H1 (cell line): ENCODE measurements around the gene ZNF764. TPM values are rescaled to one million over a fixed set of nuclear protein-coding genes. Genes with fewer than 3 reads are reported as not detected.

ENCODE experiments used
- CBX8 ChIP-seq: fragments of 300-800, 300-1000 bp; sonication (generic); IDR thresholded peaks from 2 replicates; pipeline ENCODE4 v1.7.1; 2016; ENCODE audit warnings: low read depth, low read length, borderline replicate concordance
- CEBPB ChIP-seq: IDR thresholded peaks from 2 replicates; pipeline ENCODE4 v1.6.1; 2012; ENCODE audit warnings: low read depth, low read length
- CHD7 ChIP-seq: fragments of 300-600 bp; sonication (generic); IDR thresholded peaks from 2 replicates; pipeline ENCODE4 v1.7.1; 2012; ENCODE audit warnings: low read length, moderate library complexity, mild to moderate bottlenecking, inconsistent platforms; ENCODE audit not compliant: insufficient replicate concordance
- E2F6 ChIP-seq: IDR thresholded peaks from 2 replicates; pipeline ENCODE4 v1.6.1; 2012; ENCODE audit warnings: inconsistent platforms
- FOSL1 ChIP-seq: IDR thresholded peaks from 2 replicates; pipeline ENCODE4 v1.6.1; 2011; ENCODE audit warnings: mild to moderate bottlenecking, low read depth, low read length, moderate library complexity; ENCODE audit not compliant: insufficient read depth
- GABPA ChIP-seq: IDR thresholded peaks from 2 replicates; pipeline ENCODE4 v1.6.1; 2011; ENCODE audit warnings: mild to moderate bottlenecking, low read length, moderate library complexity, borderline replicate concordance; ENCODE audit not compliant: insufficient read depth
- MAFK ChIP-seq: IDR thresholded peaks from 2 replicates; pipeline ENCODE4 v1.6.1; 2012; ENCODE audit warnings: low read depth, mild to moderate bottlenecking, improper control_type of control experiment, low read length
- POLR2AphosphoS5 ChIP-seq: IDR thresholded peaks from 2 replicates; pipeline ENCODE4 v1.6.1; 2011; ENCODE audit warnings: low read depth, low read length
- RAD21 ChIP-seq, 2 experiments: IDR thresholded peaks in 1 of 2; conservative IDR thresholded peaks in 1 of 2; 2 replicates each; pipeline ENCODE4 v1.6.1; 2011; ENCODE audit warnings: low read depth in 2 of 2, low read length in 2 of 2, improper control_type of control experiment in 1 of 2, inconsistent platforms in 1 of 2, mild to moderate bottlenecking in 1 of 2, moderate library complexity in 1 of 2
- RFX5 ChIP-seq: IDR thresholded peaks from 2 replicates; pipeline ENCODE4 v1.6.1; 2011; ENCODE audit warnings: low read depth, low read length, improper control_type of control experiment, borderline replicate concordance
- YY1 ChIP-seq: IDR thresholded peaks from 2 replicates; pipeline ENCODE4 v1.6.1; 2011; ENCODE audit warnings: low read depth, mild to moderate bottlenecking, low read length
- polyA plus RNA-seq, 7 experiments: library from polyadenylated mRNA; depleted of rRNA in 3 of 7; stranded (reverse) in 5 of 7; unstranded in 2 of 7; fragments of >200 nt in 5 of 7; fragments of 200-250 nt in 2 of 7; gene quantifications; 1 replicate in 5 of 7; 2 replicates in 1 of 7; 4 replicates in 1 of 7; pipeline versions ENCODE4 v1.2.1 to v1.2.3, GENCODE V29; 2011 to 2013; ENCODE audit warnings: missing spikeins in 2 of 7, mixed read lengths in 2 of 7
- total RNA-seq: library from RNA; stranded (reverse); fragmentation: NEBNext Ultra II Directional; extraction: Animal tissue kit (Norgen Biotek cat#: 25700); gene quantifications from 2 replicates; pipeline ENCODE4 v1.2.1, GENCODE V29; 2021

The ZNF764 gene
- total and polyA plus RNA-seq, 2 of the 8 experiments (the other 6 are each of a cell fraction or from before 2014, with no cell fraction given), result 5.7 to 7.7 TPM

GRCh38 chr16:30565984-30566383 is 7.8 kb upstream of the ZNF764 start (continued):
- TF ChIP-seq CHD7 (no peak), MAFK (no peak), CBX8 (no peak), RAD21 (IDR thresholded peaks at IDR 0.05 in 1 of 2, conservative IDR thresholded peaks at IDR 0.05 in 1 of 2; ENCODE audit: low read depth in 2 of 2, low read length in 2 of 2) (no peak), YY1 (no peak), FOSL1 (no peak), E2F6 (no peak), GABPA (no peak), POLR2AphosphoS5 (no peak), CEBPB (no peak), RFX5 (no peak)
